Body of pancreas (tissue), 4 donors: ENCODE measurements around the gene KRTAP10-1. TPM values are rescaled to one million over a fixed set of nuclear protein-coding genes. Genes with fewer than 3 reads are reported as not detected.
"Not testable (repeated sequence)": the region's sequence is repeated elsewhere in the genome, so short reads cannot be mapped to it uniquely, and the experiment has no call there.

Experiments
- ATAC-seq: fragments of 150-250 bp; one replicate; pipeline ENCODE4 v1.9.1; 2016
- DNase-seq, 4 donors: peaks; one replicate each; pipeline ENCODE4 v3.0.0-alpha.2; 2019
- H3K27ac ChIP-seq, 4 donors: fragments of 200-600 bp; sonication (generic); 1 replicate in 3 of 4; 2 replicates in 1 of 4; pipeline versions ENCODE4 v1.5.1 to v1.6.1; 2016 to 2019; ENCODE audit warnings: mild to moderate bottlenecking in 1 of 4, mixed read lengths in 1 of 4, moderate library complexity in 1 of 4
- H3K27me3 ChIP-seq, 2 donors: fragments of 200-600 bp; sonication (generic); one replicate each; pipeline ENCODE4 v1.6.0; 2016; ENCODE audit warnings: mild to moderate bottlenecking in 1 of 2
- H3K36me3 ChIP-seq, 2 donors: fragments of 200-600 bp; sonication (generic); replicated peaks in 1 of 2; 2 replicates each; pipeline ENCODE4 v1.5.1; 2016; ENCODE audit warnings: low read depth in 2 of 2; ENCODE audit not compliant: insufficient read depth in 1 of 2
- H3K4me1 ChIP-seq: fragments of 200-600 bp; sonication (generic); one replicate; pipeline ENCODE4 v1.6.0; 2016
- H3K4me3 ChIP-seq, 2 donors: fragments of 200-600 bp; sonication (generic); 1 replicate in 1 of 2; 2 replicates in 1 of 2; pipeline ENCODE4 v1.5.1; 2016 to 2019
- H3K9me3 ChIP-seq, 3 donors: fragments of 200-600 bp; sonication (generic); 1 replicate in 2 of 3; 2 replicates in 1 of 3; pipeline ENCODE4 v1.5.1; 2016
- POLR2A ChIP-seq, 3 donors: fragments of 450-650 bp; IDR thresholded peaks; one replicate each; pipeline ENCODE4 v1.6.1; 2016; ENCODE audit warnings: antibody characterized with exemption in 3 of 3, mild to moderate bottlenecking in 2 of 3
- WGBS, 2 donors: methylation state at CpG; one replicate each; pipeline ENCODE4 v1.1.5; 2017; 5-methylcytosine and 5-hydroxymethylcytosine counted together
- intact Hi-C: fragments of 100-400 bp; cut with DNase I; formaldehyde crosslinking; loops from one replicate; pipeline ENCODE4 v1.15.1; 2023
- total RNA-seq, 2 donors: library from RNA; depleted of rRNA; stranded (reverse); fragments of >200 nt; gene quantifications; one replicate each; pipeline ENCODE4 v1.1.0, GENCODE V29; 2016
- TF ChIP-seq, protein P1 (sequence below), 7 experiments: fragments of 450-650 bp in 4 of 7; fragments of 200-600 bp in 3 of 7; sonication (generic) in 3 of 7; IDR thresholded peaks; one replicate each; pipeline ENCODE4 v1.5.1; 2016 to 2019; ENCODE audit warnings: antibody characterized with exemption in 7 of 7

Gene KRTAP10-1
- total RNA-seq, 2 donors from 2014 or later = not detected

DNA sequence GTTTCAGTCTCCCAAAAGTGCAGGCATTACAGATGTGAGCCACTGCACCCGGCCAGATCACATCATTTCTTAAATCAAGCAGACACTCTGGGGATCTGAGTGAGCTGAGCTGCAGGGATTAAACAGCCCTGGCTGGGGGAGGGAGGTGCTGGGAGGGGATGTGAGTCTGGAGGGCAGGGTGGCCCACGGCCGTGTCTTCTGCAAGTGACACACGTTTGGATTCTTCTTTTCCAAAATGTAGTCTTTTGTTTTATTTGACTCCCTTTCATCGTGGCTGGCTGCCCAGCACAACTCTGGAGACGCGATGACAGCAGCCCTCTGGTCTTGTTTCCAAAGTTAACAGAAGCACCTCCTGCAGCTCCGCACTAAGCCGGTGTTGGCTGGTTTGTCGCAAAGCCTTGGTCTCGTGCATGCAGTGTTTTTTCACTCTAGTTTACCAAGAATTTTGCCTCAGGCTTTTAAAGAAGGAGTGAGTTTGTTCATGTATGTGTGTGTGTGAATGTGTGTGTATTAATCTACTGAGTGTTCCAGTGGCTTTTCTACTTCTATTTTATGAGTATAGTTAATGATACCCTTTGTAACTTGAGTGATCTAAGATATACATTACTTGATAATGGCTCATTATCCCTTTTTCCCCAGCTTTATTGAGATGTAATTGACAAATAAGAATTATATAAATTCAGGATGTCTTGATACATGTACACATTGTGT lies 43.2 kb upstream of the KRTAP10-1 start:
- intact Hi-C loops = no loop called here

DNA sequence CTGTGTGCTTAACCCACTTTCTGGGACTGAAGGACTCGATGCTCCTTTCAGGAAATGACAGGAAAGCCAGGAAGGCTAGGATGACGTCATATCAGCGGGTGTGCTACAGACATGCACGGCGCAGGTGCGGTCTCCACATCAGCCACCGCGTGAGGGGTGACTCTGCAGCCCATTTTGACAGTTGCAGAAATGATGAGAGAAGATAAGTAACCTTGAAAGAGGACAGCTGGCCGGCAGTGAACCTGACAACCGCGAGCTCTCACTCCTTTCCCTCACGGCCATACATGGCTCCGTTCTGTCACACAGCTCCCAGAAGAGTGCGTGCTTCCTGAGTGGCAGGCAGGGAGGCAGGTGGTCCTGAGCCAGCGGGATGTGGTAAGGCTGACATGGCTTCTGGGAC lies 42.1 kb upstream of the KRTAP10-1 start:
- intact Hi-C loops = no loop called here
- Histone ChIP-seq H3K36me3 (no peaks in the 10 kb centered on the region), H3K4me1 (no peaks in the 10 kb centered on the region), H3K27ac (no peak overlapping the region), H3K4me3 (no peak overlapping the region), H3K27me3 (no peaks in the 10 kb centered on the region), H3K9me3 (peaks cover 0 to 3% (median 0%) of the 10 kb centered on the region in 3 donors)
- DNase-seq (no peak), ATAC-seq (no peak)
- 70 to 77% methylated on average over 14 to 15 of the region's 15 CpGs for WGBS, 2 donors
- TF ChIP-seq POLR2A (IDR thresholded peaks at IDR 0.05) = no peak
- TF ChIP-seq, protein P1, sequence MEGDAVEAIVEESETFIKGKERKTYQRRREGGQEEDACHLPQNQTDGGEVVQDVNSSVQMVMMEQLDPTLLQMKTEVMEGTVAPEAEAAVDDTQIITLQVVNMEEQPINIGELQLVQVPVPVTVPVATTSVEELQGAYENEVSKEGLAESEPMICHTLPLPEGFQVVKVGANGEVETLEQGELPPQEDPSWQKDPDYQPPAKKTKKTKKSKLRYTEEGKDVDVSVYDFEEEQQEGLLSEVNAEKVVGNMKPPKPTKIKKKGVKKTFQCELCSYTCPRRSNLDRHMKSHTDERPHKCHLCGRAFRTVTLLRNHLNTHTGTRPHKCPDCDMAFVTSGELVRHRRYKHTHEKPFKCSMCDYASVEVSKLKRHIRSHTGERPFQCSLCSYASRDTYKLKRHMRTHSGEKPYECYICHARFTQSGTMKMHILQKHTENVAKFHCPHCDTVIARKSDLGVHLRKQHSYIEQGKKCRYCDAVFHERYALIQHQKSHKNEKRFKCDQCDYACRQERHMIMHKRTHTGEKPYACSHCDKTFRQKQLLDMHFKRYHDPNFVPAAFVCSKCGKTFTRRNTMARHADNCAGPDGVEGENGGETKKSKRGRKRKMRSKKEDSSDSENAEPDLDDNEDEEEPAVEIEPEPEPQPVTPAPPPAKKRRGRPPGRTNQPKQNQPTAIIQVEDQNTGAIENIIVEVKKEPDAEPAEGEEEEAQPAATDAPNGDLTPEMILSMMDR (IDR thresholded peaks at IDR 0.05) = no peak

More for the DNA sequence above, 43.2 kb upstream of the KRTAP10-1 start:
- no peak for DNase-seq
- Histone ChIP-seq H3K27ac (no peak overlapping the region), H3K36me3 (no peaks in the 10 kb centered on the region), H3K9me3 (no peaks in the 10 kb centered on the region), H3K27me3 (no peaks in the 10 kb centered on the region), H3K4me3 (no peak overlapping the region), H3K4me1 (no peaks in the 10 kb centered on the region)
- TF ChIP-seq POLR2A (IDR thresholded peaks at IDR 0.05) = no peak
- TF ChIP-seq, protein P1 (IDR thresholded peaks at IDR 0.05) = no peak
- WGBS, 2 donors = 15 to 16% methylated on average over 11 of the region's 11 CpGs
- no peak for ATAC-seq

DNA sequence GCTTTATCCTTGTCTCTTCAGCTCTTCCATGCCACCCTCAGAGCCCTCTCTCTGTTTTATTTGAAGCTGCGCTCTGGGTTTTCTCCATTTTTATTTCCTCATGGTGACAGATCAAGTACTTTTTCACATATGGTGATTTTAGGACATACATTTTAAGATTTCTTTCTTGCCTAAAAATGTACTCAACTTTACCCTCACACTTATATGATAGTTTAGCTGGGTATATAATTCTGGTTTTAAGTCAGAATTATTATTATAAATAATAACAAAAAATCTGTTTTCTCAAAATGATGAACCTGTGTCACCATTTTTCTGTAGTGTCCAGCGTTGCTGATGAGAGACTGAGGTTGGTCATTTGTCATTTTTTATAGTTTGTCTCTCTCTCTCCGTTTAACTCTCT lies 41.2 kb upstream of the KRTAP10-1 start:
- Histone ChIP-seq H3K4me1 (no peaks in the 10 kb centered on the region), H3K36me3 (no peaks in the 10 kb centered on the region), H3K4me3 (no peak overlapping the region), H3K27ac (no peak overlapping the region), H3K9me3 (peaks cover 0 to 3% (median 0%) of the 10 kb centered on the region in 3 donors), H3K27me3 (no peaks in the 10 kb centered on the region)
- WGBS, 2 donors = 74 to 84% methylated on average over 3 of the region's 3 CpGs
- ATAC-seq = no peak
- DNase-seq = no peak
- TF ChIP-seq POLR2A (IDR thresholded peaks at IDR 0.05) = no peak
- TF ChIP-seq, protein P1 (IDR thresholded peaks at IDR 0.05) = no peak
- intact Hi-C loops = no loop called here

DNA sequence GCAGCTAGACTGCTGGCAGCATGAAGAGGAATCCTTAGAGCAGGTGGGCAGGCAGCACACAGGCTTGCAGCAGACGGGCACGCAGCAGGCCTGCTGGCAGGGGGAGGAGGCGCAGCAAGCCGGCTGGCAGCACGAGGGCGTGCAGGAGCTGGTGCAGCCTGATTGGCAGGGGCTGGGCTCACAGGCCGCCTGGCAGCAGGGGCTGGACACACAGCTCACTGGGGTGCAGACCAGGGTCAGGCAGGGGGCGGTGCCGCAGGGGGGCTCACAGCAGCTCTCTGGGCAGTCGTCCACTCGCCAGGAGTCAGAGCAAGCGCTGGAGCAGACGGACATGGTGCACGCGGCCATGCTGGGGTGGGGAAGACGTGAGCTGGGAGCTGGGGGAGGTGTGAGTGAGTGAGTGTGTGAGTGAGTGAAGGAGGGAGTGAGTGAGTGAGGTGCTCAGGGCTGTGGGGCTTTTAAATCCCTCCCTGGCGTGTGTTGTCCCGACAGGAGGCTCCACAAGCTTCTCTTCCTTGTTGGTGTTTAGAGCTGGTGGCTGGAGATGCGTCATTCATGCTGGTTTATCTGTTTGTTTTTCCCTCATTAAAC lies 40.3 kb upstream of the KRTAP10-1 start, which contains the start of gene KRTAP10-5:
Gene KRTAP10-5, minus strand, starts transcription at position 374 of the 591 bp plus-strand sequence. Its CDS starts 26 bp downstream, at position 348.
- WGBS, 2 donors = 20 to 40% methylated on average over 11 to 18 of the region's 19 CpGs
- H3K36me3 ChIP-seq, intact Hi-C loops, ATAC-seq, H3K27me3 ChIP-seq, H3K27ac ChIP-seq, H3K4me3 ChIP-seq, DNase-seq, H3K9me3 ChIP-seq, H3K4me1 ChIP-seq: not testable (repeated sequence)

GRCh38 chr21:44579833-44580144 lies 39.8 kb upstream of the KRTAP10-1 start:
- H3K4me3 ChIP-seq = no peak overlapping the region
- WGBS, 2 donors = 32 to 46% methylated on average over 4 to 7 of the region's 7 CpGs
- H3K27ac ChIP-seq = no peak overlapping the region
- TF ChIP-seq, protein P1 (IDR thresholded peaks at IDR 0.05) = no peak
- no peak for TF ChIP-seq POLR2A (IDR thresholded peaks at IDR 0.05)
- ATAC-seq (no peak), DNase-seq (no peak)
- H3K9me3 ChIP-seq = peaks cover 0 to 3% (median 0%) of the 10 kb centered on the region in 3 donors
- H3K27me3 ChIP-seq = no peaks in the 10 kb centered on the region
- intact Hi-C loops = no loop called here
- no peaks in the 10 kb centered on the region for H3K4me1 ChIP-seq
- H3K36me3 ChIP-seq = no peaks in the 10 kb centered on the region
